GM19324 (cell line): ENCODE measurements around the gene SLC25A31.

Experiments
- ATAC-seq: cut with Tn5 transposase; IDR thresholded peaks from one replicate; pipeline ENCODE4 v1.9.1; 2021; ENCODE audit warnings: mild to moderate bottlenecking, moderate library complexity; ENCODE audit not compliant: unreplicated experiment, low FRiP score

Gene SLC25A31

GRCh38 chr4:127776620-127777019 lies 46.4 kb downstream of the SLC25A31 start:
- no peak for ATAC-seq

- no peak for ATAC-seq
Observed at GRCh38 chr4:127777487-127777886, 47.3 kb downstream of the SLC25A31 start.

- no peak for ATAC-seq
Observed at GRCh38 chr4:127778102-127778501, 47.9 kb downstream of the SLC25A31 start.

- no peak for ATAC-seq
Observed at GRCh38 chr4:127780598-127780997, 50.4 kb downstream of the SLC25A31 start.

GRCh38 chr4:127781300-127782024 lies 51.3 kb downstream of the SLC25A31 start:
- ATAC-seq, result peak; percentile 48

- ATAC-seq, result peak; percentile 88
Observed at GRCh38 chr4:127782025-127782274, 51.8 kb downstream of the SLC25A31 start.

DNA sequence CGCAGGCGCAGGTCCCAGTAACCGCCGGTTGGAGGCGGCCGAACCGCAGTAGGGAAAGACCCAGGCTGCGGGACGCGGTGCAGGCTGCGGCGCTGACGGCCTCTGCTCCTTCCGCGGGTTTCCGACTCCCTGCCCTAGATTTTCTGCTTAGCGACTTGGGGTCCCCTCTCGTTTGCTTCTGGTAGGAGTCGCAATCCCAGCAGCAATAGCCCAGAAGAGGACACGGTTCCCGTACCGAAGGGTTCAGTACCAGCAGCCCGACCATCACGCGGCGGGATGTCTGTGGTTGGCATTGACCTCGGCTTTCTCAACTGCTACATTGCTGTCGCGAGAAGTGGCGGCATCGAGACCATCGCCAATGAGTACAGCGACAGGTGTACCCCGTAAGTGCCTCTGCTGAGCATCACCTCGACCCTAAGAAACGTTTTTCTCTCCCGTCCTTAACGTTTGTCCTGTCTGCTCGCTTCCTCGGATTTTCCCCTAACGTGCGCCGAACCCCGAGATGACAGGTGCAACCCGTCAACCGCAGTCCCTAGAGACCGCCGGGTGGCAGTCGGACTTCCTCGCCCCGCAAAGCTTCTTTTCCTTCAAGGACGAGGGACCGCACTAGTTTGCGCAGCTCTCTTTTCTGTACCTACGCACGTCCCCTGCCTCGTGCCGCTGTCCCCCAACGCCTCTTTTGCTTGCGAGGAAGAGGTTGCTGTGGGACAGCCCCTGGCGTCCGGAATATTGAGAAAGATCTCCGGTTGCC lies 52.2 kb downstream of the SLC25A31 start, which contains the start of gene HSPA4L:
Gene HSPA4L, plus strand, starts transcription at position 48 of the 751 bp plus-strand sequence. Its CDS starts 229 bp downstream, at position 277.
- peak; percentile 40 for ATAC-seq

DNA sequence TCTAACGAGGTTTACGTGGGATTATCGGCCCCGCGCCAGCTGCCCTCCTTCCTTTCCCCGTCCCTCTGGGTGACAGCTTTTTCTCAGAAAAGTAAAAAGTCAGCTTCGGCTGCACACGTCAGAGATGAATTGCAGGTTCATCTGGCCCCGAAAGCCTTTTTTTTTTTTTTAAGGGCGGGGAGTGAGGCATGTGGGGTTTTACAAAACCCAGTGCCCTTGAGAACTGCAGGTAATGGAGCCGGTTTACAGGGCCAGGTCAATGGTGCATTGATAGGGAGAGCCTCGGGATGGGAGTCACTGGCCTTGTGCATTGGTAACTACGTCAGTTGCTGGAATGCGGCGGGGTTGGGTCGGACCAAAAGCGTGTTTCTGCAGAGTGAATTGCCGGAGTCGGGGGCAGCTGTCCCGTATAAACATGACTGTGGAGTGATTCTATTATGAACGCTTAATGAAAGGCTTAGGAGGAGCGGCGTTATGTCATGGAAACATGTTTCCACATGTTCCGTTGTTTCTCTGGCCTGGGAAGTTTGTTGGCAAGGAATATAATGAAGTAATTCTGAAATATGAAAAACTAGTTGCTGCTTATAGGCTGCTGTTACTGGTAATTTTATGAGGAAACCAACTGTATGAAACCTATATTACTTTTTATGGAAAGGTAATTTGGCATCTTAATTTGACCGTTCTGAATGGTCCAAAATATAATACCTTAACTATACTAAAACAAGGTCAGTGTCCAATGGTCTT lies 53.0 kb downstream of the SLC25A31 start:
- ATAC-seq, result peak; percentile 5

DNA sequence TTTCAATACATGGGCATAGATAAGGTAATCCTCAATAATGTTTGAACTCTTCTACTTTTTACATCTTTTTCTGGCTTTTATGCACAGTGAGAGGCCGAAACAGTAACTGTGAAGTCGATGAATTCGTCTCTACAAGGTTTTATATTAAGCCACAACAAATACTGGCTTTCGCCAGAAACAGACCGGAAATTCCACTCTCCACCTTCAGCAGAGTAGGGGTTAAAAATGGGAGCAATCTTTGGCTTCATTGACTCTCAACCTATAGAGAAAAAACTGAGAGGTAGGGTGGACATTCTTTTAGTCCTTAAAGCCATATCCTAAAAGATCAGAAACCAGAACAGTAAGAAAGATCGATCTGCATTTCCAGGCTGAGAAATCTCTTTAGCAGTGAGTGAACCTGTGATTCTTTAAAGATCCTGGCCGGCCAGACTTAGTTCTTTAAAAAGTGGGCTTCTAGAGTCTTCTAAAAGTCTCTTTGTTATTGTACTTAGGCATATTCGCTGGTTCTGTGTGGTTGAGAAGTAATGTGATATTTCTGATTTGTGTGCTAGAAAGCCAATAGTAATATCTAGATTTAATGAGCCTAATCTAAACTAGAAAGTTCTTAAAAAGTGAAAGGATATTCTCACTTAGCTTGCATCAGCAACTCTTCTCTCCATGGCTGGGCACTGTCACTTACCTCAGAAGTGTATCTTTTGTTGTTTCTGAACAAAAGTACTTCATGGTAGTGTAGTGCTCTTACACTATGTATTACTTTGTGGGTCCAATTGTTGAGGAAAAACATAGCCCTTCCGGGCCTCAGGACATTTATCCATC lies 54.0 kb downstream of the SLC25A31 start:
- no peak for ATAC-seq

DNA sequence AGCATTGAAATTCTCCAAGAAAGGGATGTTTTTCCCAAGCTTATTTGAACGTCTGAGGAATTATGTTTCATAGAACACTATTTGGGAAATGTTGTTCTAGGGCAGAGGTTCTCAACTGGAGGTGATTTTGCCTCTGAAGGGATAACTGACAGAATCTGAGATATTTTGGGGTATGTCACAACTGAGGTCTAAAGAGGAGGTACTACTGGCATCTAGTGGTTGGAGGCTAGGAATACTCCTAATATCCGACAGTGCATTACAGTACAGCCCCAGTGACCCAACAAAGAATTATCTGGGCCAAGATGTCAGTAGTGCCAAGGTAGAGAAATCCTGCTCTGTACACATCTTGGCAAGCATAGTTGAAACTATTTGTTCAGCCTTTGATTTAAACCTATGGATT lies 58.3 kb downstream of the SLC25A31 start:
- ATAC-seq, result no peak

GRCh38 chr4:127791391-127791790 lies 61.2 kb downstream of the SLC25A31 start:
- ATAC-seq, result no peak

DNA sequence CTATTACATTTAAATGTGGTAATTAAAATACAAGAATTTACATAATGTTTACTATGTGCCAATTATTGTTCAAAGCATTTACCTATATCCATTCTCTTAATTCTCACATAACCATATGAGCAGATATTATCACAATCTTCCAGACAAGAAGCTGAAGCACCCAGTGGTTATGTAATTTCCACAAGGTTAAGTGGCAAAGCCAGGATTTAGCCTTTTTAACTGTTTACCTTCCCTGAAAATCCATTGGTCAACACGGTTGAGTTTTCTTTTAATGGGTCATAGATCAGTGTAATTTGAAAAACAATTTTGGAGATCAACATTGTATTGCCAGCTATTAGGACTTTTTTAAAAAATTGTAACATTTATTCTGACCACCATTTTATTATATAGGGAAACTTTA lies 63.3 kb downstream of the SLC25A31 start:
- no peak for ATAC-seq

DNA sequence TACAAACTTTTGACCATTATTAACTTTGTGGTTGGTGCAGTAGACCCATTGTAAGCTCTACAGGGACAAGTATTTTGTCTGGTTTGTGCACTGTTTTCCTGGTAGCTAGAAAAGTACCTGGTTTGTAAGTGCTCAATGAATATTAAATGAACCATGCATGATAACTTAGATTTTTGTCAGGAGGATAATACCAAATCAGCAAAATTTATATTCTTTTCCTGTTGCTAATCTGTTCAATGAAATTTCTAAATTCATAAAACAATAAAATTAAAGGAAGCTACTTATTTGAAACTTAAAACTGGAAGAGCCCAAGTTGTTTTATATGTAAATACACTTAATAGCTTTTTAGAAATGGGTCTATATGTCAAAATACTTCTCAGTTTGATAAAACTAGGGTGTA lies 69.5 kb downstream of the SLC25A31 start:
- ATAC-seq, result no peak

DNA sequence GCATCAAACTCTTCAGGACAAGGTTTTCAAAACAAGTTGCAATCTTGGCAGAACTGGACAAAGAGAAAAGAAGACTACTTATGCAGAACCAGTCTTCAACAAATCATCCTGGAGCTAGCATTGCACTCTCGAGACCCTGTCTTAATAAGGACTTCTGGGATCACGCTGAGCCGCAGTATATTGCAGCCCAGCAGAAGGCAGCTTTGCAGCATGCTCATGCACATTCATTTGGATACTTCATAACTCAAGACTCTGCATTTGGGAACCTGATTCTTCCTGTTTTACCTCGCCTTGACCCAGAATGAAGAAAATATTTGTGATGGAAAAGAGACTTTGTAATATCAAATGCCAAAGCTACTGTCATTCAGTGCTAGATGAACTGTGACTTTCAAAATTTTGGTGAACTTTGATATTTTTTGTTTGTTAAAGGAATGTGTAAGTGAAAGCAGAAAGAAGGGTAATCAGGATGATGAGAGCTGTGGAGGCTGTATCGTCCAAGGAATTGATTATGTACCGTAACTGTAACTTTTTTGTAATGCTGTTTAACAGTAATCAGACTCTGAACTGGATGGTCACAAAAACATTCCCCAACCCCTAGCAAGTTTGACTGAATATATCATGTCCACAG lies 79.1 kb downstream of the SLC25A31 start:
- no peak for ATAC-seq

DNA sequence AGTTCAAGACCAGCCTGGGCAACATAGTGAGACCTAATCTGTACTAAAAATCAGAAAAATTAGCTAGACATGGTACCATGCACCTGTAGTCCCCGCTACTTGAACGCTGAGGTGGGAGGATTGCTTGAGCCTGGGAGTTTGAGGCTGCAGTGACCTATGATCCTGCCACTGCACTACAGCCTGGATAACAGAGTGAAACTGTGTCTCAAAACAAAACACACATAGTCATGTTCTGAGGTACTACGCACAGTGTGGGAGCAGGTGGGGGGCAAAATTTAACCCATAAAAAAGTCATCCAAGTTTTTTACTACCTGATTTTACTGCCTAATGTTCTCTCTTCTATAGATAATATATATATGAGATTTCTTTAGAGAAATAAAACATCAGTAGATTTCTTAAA lies 80.4 kb downstream of the SLC25A31 start:
- ATAC-seq, result no peak

- no peak for ATAC-seq
Observed at GRCh38 chr4:127822430-127822829, 92.2 kb downstream of the SLC25A31 start.
